Ovary (tissue), 3 donors: ENCODE data around the gene FIGLA.

ENCODE experiments used
- CTCF ChIP-seq, 3 donors: fragments of 450-650 bp in 2 of 3; fragments of 200-600 bp in 1 of 3; IDR thresholded peaks; one replicate each; pipeline versions ENCODE4 v1.5.1 to v1.8.0; 2016 to 2022; ENCODE audit warnings: antibody characterized with exemption in 3 of 3, mild to moderate bottlenecking in 1 of 3
- EP300 ChIP-seq: sonication (generic); formaldehyde crosslinking; IDR thresholded peaks from one replicate; pipeline ENCODE4 v1.6.1; 2017; ENCODE audit warnings: antibody characterized with exemption
- donor health status: DM: no; HTN: no; CAD: no.

GRCh38 chr2:70837980-70838925, 47.8 kb upstream of the FIGLA start:
- TF ChIP-seq CTCF (IDR thresholded peaks at IDR 0.05) (no peak), EP300 (no peak)
